NCI-H526 treated with DMSO at 0.1 percent for 48 hours (cell line): ENCODE results near the gene MTOR.
"Not testable (repeated sequence)": the region's sequence is repeated elsewhere in the genome, so short reads cannot be mapped to it uniquely, and the experiment has no call there.

Source experiments
- DNase-seq: peaks from one replicate; lab custom pipeline; 2025; lab: John Stamatoyannopoulos, UW

Gene MTOR

DNA sequence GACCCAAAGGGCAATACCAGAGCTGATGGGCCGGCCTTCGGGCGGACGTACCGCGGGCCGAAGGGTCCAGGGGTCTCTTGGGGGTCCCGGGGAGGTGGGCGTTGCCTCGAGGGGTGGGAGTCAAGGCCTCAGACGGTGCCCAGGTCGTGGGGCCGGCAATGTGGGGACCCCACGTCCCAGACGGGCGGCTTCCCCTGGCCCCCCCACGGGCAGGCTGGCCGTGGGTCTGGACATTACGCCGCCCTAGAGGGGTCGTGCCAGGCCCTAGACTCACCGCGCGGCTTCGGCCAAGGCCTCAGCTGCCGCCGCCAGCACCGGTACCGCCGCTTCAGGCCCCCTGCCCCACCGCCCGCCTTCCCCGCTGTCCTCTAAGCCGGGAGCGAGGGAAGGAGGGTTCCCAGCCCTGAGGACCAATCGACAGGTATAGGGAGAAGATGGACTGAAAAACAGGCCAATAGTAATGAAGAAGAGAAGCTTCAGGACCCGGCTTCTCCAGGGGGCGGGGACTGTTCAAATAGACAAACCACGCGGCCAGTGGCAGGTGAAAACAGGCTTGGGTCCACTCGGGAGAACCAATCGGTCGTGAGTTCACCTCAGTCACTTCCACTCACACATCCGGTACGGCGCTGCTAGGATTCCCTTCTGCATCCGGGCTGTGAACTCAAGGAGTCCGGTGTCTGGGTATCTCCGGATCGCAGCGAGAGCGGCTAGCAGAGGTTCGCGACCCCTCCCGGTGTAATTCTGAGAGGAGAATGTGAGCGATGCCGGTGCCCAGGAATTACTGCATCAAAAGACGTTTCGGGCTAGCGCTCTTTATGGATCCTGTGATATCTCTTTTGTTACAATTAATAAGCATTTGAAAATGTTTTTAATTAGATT, at the start of gene MTOR:
Gene MTOR, minus strand, starts transcription at position 381 of the 879 bp plus-strand sequence. CDS start 3,142 bp downstream, outside the sequence.
- peak; percentile 97 for DNase-seq

- no peak for DNase-seq
Measured at GRCh38 chr1:11309385-11309784, 47.0 kb upstream of the MTOR start.

DNA sequence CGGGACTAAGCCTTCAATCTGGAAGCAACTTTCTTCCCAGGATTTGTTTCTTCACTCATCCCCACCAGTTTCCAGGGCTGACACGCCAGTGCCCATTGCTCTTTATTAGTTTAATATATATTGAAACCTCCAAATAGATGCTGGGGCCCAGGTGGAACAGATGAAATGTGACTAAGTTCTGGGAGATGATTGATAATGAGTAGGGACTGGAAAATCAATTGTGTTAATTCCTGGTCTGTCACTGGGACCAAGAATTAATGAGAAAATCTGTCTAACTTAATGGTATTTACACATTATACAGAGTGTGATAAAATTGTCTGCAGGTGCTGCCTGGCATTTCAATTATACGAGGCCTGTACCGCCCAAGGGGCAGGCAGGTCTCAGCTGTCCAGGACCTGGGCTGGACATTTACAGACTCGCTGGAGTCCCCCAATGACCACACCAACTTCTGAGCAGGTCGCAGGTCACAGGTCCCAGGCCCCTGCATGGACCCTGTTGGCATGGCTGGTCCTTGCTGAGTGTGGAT, 46.4 kb upstream of the MTOR start:
- DNase-seq, result no peak

- no peak for DNase-seq
Measured at GRCh38 chr1:11307852-11308251, 45.5 kb upstream of the MTOR start.

DNA sequence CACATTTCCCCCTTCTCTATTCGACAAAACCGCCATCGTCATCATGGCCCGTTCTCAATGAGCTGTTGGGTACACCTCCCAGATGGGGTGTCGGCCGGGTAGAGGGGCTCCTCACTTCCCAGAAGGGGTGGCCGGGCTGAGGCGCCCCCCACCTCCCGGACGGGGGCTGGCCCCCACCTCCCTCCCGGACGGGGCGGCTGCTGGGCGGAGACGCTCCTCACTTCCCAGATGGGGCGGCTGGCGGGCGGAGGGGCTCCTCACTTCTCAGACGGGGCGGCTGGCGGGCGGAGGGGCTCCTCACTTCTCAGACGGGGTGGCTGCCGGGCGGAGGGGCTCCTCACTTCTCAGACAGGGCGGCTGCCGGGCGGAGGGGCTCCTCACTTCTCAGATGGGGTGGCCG, 43.2 kb upstream of the MTOR start:
- not testable (repeated sequence) for DNase-seq

GRCh38 chr1:11302366-11302765, 40.0 kb upstream of the MTOR start:
- DNase-seq, result no peak

DNA sequence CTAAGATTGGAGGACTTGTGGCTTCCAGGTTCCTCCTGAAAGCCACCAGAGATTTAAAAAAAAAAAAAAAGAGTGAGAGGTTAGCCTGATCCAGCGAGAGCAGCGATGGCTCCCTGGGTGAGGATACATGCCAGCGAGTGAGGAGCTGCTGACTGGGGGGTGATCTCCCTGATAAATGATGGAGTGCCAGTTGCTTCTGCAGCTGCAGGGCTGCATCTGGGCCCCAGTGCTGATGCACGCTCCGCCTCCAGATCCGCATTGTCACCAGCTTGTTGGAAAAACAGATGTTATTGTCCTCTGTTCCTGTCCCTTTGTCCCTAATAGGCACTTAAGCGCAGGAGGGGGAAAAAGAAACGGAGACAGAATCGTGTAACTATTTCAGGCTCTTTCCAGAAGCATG, 39.2 kb upstream of the MTOR start:
- DNase-seq, result no peak

GRCh38 chr1:11299225-11299574, 36.8 kb upstream of the MTOR start:
- DNase-seq, result no peak

DNA sequence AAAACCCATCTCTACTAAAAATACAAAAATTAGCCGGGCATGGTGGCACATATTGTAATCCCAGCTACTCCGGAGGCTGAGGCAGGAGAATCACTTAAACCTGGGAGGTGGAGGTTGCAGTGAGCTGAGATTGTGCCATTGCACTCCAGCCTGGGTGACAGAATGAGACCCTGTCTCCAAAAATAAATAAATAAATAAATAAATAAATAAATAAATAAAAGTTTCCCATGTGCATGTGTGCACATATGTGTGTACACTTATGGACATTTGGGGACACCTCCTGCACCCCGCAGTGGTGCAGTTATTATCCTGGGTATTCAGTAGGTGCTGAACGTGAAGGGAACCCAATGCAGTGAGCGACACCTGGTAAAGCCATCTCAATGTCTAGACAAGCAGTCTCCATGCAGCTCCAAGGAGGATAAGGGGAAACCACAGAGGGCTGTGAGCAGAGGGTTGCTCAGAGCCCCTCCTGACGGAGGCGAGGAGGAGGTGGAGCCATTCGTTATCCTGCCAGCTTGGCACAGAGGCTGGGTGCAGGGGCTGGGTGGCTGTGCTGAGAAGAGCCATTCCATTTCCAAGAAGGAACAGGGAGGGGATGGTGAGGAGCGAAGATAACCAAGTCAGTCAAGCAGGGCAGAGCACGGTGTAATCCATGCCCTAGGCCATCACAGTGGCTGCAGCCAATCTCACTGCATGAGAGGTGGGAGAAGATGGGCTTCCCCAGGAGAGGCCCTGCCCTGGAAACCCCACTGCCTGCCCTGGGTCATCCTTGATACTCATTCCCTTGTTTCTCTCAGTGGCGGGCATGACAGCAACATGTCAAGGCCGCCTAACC, 36.3 kb upstream of the MTOR start:
- no peak for DNase-seq

DNA sequence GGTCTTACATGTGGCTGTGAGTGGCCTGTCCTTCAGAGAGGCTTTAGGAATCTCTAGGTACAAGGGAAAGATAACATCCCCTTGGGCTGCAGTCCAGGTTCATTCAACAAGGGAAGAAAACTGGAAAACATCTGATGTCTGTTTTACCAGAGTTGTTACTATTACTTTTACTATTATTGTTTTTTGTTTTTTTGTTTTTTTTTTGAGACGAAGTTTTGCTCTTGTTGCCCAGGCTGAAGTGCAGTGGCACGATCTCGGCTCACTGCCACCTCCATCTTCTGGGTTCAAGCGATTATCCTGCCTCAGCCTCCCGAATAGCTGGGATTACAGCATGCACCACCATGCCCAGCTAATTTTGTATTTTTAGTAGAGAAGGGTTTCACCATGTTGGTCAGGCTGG, 35.4 kb upstream of the MTOR start:
- DNase-seq, result not testable (repeated sequence)

DNA sequence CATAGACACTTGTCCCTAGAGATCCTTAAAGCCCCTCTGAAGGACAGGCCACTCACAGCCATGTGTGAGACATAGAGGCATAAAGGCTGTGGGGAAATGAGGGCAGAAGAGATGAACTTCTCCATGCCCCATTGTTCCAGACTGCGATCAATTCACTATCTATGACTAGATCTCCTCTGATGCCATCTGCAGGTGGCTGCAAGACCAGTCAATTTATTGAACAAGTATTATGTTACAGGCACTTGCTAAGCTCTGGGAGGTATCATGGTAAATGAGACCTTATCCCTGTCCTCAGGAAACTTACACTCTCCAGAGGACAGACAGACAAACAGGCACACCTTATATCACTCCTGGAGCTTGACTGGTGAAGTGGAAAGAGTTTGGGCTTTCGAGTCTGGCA, 33.6 kb upstream of the MTOR start:
- no peak for DNase-seq

DNA sequence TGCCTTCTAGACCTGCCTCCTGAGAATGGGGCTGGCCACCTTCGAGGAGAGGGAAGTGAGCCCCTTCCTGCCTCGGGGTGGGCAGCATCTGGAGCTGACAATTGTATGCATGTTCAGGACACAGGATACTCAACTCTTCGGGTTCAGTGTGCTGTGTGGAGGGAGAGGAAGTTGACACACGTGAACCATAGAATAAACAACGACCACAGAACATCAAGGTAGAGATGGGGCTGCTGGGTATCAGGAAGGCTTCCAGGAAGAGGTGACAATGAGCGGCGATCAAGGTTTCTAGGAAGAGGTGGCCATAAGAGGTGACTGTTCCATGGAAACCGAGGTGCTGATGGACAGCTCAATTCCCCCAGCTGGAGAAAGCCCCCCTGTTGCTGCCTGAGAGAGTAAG, 32.6 kb upstream of the MTOR start:
- no peak for DNase-seq

GRCh38 chr1:11293856-11294255, 31.5 kb upstream of the MTOR start:
- DNase-seq, result no peak

DNA sequence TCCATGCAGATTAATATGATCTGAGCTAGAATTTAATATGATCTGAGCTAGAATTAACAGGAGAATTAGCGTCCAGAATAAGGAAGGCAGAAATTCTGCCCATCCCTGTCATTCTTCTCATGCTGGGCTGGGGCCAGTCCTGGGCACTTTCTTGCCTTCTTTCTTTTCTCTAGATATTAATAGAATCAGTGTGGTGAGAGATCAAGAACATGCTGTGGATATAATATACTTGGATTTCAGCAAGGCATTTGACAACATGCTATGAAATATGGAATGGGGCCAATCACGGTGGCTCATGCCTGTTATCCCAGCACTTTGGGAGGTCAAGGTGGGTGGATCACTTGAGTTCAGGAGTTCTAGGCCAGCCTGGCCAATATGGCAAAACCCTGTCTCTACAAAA, 28.7 kb upstream of the MTOR start:
- no peak for DNase-seq

DNA sequence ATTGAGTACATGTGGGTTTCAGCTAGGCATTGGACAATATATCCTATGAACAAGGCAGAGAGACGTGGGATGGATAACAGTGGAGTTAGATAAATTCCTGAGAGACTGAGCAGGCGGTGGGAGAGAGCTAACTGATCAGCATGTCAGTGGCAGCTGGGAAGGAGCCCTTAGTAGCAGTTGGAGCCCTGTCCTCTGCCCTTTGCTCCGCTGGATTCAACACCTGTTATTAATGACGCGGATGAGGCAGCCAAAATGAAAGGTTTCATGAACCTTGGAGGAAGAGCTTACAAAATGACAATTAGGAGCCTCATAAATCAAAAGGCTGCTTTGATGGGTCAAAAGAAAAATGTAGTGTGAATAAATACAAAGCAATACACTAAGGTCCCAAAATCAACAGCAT, 26.7 kb upstream of the MTOR start:
- no peak for DNase-seq

DNA sequence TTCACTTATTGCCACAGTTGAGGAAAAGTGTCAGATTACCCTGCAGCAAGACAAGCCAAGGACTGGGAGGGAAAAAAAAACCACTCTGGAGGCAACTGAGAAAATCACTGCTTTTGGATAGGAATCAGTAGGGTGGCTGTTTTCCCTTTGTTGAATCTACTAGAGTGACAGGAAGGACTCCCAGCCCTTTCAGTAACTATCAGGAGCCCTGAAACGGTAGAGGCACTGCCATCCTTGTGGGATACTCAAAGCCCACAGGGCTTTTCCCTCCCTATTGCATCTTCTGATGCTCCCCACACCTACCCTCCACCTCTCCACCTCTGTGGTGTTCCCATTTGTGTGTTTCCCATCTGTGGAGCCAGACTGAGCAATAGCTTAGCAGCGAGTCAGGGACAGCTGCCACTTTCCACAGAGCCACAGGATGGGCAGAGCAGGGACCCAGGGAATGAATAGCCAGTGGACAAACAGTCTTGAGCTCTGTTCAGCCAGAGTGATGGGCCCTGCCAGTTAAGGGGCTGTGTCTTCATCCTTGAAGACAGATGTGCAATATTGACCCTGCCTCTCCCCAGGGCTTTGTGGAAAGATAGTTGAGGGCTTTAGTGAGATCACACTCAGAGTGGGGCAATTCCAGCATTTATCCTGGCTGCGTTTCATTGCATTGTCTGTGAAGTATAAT, 24.5 kb upstream of the MTOR start:
- no peak for DNase-seq

- DNase-seq, result no peak
Measured at GRCh38 chr1:11285883-11286734, 23.8 kb upstream of the MTOR start.

GRCh38 chr1:11284784-11285183, 22.4 kb upstream of the MTOR start:
- DNase-seq, result no peak

DNA sequence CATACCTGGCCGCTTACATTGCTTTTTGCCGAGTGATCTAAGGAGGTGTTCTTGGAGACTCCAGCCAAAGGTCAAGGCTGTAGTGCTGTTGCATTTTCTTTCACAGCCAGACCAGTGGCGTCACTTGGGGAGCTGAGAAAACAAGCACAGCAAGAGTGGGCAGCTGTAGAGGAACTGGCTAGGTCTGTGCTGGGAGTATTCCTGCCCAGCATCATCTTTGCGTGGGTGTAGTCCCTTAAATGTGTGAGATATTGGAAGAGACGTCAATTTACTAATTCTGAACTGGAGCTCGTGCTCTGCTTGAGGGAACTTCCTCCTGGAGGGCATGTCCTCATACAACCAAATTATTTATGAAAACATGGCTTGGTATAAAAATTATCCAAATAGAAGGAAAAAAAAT, 20.8 kb upstream of the MTOR start:
- DNase-seq, result no peak

DNA sequence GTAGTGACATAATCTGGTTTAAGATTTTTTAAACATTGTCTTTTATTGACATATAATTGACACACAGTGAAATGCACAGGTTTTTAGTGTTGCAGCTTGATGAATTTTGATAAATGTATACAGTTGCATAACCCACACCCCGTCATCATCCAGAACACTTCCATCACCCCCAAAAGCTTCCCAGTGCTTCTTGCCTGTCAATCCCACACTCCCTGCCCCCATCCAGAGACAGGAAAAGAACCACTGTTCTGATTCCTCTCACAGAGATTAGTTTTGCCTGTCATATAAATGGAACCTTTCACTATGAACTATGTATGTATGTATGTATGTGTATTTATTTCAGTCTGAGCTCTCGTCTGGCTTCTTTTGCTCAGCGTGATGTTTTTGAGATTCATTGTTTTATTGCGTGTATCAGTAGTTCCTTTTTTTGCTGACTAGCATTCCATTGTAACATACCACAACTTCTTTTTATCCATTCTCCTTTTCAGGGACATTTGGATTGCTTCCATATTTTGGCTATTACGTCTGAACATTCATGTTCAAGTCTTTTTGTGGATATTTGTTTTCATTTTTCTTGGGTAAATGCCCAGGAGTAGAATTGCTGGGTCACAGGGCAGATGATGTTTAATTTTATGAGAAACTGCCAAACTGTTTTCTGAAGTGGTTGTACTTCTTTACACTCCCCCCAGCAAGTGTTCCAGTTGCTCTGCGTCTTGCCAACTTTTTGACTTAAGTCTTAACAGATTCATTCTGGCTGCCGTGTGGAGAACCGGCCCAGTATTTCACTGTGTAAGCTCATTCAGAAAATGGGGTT, 19.4 kb upstream of the MTOR start:
- no peak for DNase-seq
